ENCODE measurements around the gene CECR2.

CECR2 gene

GRCh38 chr22:17570851-17571631, 201.8 kb downstream of the CECR2 start:
- DNase-seq (ENCODE audit: low spot score), result no peak

GRCh38 chr22:17575151-17575550, 205.9 kb downstream of the CECR2 start:
- no peak for DNase-seq (ENCODE audit: low spot score)

- no peak for DNase-seq (ENCODE audit: low spot score)
These were observed 206.4 kb downstream of the CECR2 start for GRCh38 chr22:17575681-17576080.

- DNase-seq (ENCODE audit: low spot score), result no peak
These were observed 207.2 kb downstream of the CECR2 start for GRCh38 chr22:17576470-17576869.

GRCh38 chr22:17578136-17578754, 209.0 kb downstream of the CECR2 start:
- no peak for DNase-seq (ENCODE audit: low spot score)

GRCh38 chr22:17579535-17579981, 210.3 kb downstream of the CECR2 start:
- no peak for DNase-seq (ENCODE audit: low spot score)

- no peak for DNase-seq (ENCODE audit: low spot score)
These were observed 211.3 kb downstream of the CECR2 start for GRCh38 chr22:17580441-17581031.

- no peak for DNase-seq (ENCODE audit: low spot score)
These were observed 211.8 kb downstream of the CECR2 start for GRCh38 chr22:17581056-17581455.

- DNase-seq (ENCODE audit: low spot score), result no peak
These were observed 212.4 kb downstream of the CECR2 start for GRCh38 chr22:17581631-17582030.

- DNase-seq (ENCODE audit: low spot score), result no peak
These were observed 213.9 kb downstream of the CECR2 start for GRCh38 chr22:17583151-17583550.

GRCh38 chr22:17586831-17587440, 217.7 kb downstream of the CECR2 start:
- DNase-seq (ENCODE audit: low spot score), result no peak

GRCh38 chr22:17587629-17588028, 218.4 kb downstream of the CECR2 start:
- DNase-seq (ENCODE audit: low spot score), result no peak

- no peak for DNase-seq (ENCODE audit: low spot score)
These were observed 219.3 kb downstream of the CECR2 start for GRCh38 chr22:17588606-17589005.

GRCh38 chr22:17589810-17590375, 220.6 kb downstream of the CECR2 start:
- DNase-seq (ENCODE audit: low spot score), result no peak

GRCh38 chr22:17590586-17590985, 221.3 kb downstream of the CECR2 start:
- no peak for DNase-seq (ENCODE audit: low spot score)

- DNase-seq (ENCODE audit: low spot score), result no peak
These were observed 222.9 kb downstream of the CECR2 start for GRCh38 chr22:17592201-17592600.

GRCh38 chr22:17596226-17596625, 227.0 kb downstream of the CECR2 start:
- DNase-seq (ENCODE audit: low spot score), result no peak

GRCh38 chr22:17597217-17597616, 228.0 kb downstream of the CECR2 start:
- DNase-seq (ENCODE audit: low spot score), result no peak

GRCh38 chr22:17598318-17598717, 229.1 kb downstream of the CECR2 start:
- no peak for DNase-seq (ENCODE audit: low spot score)

- DNase-seq (ENCODE audit: low spot score), result no peak
These were observed 231.8 kb downstream of the CECR2 start for GRCh38 chr22:17601031-17601430.

- DNase-seq (ENCODE audit: low spot score), result no peak
These were observed 234.4 kb downstream of the CECR2 start for GRCh38 chr22:17603668-17604067.

GRCh38 chr22:17606496-17606895, 237.2 kb downstream of the CECR2 start:
- DNase-seq (ENCODE audit: low spot score), result no peak

Data from ecto neural progenitor cell (in vitro differentiated cells).